Duodenal mucosa (tissue), 2 donors: ENCODE results near the gene MC2R.

ENCODE experiments used
- H3K27ac ChIP-seq: one replicate; pipeline ENCODE4 v1.7.0; 2013; ENCODE audit warnings: low read depth, low read length
- H3K27me3 ChIP-seq, 2 donors: one replicate each; pipeline ENCODE4 v1.7.0; 2013; ENCODE audit warnings: low read length in 2 of 2, control low read depth in 1 of 2; ENCODE audit not compliant: insufficient read depth in 2 of 2, control insufficient read depth in 1 of 2
- H3K36me3 ChIP-seq, 2 donors: one replicate each; pipeline ENCODE4 v1.7.0; 2013; ENCODE audit warnings: low read length in 2 of 2, control low read depth in 1 of 2; ENCODE audit not compliant: insufficient read depth in 2 of 2, control insufficient read depth in 1 of 2
- H3K4me1 ChIP-seq, 2 donors: one replicate each; pipeline ENCODE4 v1.7.0; 2013; ENCODE audit warnings: low read length in 2 of 2, control low read depth in 1 of 2; ENCODE audit not compliant: insufficient read depth in 2 of 2, control insufficient read depth in 1 of 2
- H3K4me3 ChIP-seq, 2 donors: one replicate each; pipeline ENCODE4 v1.7.0; 2013; ENCODE audit warnings: low read length in 2 of 2, low read depth in 1 of 2
- H3K9ac ChIP-seq, 2 donors: one replicate each; pipeline ENCODE4 v1.7.0; 2013; ENCODE audit warnings: low read length in 2 of 2, low read depth in 1 of 2
- H3K9me3 ChIP-seq, 2 donors: one replicate each; pipeline ENCODE4 v1.7.0; 2013; ENCODE audit warnings: low read length in 2 of 2, control low read depth in 1 of 2; ENCODE audit not compliant: control insufficient read depth in 1 of 2

MC2R gene

DNA sequence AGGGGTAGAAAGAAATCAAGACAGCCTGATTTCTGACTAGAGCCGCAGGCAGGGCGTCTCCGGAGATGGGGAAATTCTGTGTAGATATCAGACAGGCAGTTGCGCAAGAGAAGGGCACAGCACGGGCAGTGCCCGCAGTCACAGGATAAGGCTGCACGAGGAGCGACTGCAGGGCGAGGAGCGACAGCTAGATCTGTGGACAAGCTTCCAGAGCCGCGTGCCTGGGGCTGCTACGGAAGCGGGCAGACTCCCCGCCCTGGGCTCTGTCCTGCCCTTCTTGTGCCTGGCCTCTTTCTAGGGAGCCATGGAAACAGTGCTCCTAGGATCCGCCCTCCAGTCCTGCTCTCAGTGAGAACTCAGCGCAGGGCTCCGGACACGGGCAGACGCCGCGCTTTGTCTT, 78.8 kb downstream of the MC2R start:
- no peak overlapping the region for H3K27ac ChIP-seq
- H3K27me3 ChIP-seq: peaks cover 7 to 12% of the 10 kb centered on the region in 2 donors
- H3K36me3 ChIP-seq: no peaks in the 10 kb centered on the region
- no peaks in the 10 kb centered on the region for H3K4me1 ChIP-seq
- no peaks in the 10 kb centered on the region for H3K9me3 ChIP-seq
- no peak overlapping the region for H3K9ac ChIP-seq
- H3K4me3 ChIP-seq: no peak overlapping the region

DNA sequence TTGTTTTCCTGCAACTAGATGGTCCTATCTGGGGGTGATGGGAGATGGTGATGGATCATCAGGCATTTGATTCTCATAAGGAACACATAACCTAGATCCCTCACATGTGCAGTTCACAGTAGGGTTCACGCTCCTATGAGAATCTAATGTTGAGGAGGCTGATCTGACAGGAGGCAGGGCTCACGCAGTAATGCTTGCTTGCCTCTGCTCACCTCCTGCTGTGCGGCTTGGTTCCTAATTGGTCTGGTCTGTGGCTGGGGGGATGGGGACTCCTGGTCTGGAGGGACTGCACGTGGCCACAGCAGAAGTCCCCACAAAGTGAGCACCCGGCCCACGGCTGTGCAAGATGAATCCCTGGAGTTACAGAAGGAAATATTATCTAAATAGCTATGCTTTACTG, 80.1 kb downstream of the MC2R start:
- H3K4me1 ChIP-seq: no peaks in the 10 kb centered on the region
- H3K9me3 ChIP-seq: no peaks in the 10 kb centered on the region
- no peaks in the 10 kb centered on the region for H3K36me3 ChIP-seq
- H3K9ac ChIP-seq: no peak overlapping the region
- H3K27ac ChIP-seq: no peak overlapping the region
- peaks cover 11 to 18% of the 10 kb centered on the region in 2 donors for H3K27me3 ChIP-seq
- no peak overlapping the region for H3K4me3 ChIP-seq

DNA sequence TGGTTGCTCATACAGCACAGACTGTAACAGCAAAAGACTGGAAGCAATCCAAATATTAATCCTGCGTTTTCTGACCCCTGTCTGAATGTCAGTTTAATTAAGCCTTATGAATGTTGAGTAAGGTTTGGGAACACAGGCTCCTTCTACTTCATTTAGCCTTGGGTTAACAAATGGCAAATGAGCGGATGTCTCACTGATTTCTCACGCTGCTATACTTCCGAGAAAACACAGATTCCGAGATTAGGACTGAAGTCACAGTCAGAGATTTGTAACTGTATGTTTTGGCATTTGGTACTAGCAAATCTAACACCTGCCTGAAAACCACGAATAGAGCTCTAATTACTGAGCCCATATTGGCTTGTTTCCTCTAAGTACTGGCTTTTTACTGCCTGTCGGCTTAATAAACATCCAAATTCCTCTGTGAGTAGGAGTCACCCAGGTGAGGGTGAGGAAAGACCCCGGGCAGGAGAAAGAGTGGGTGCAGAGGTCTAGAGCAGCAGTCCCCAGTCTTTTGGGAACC, 80.8 kb downstream of the MC2R start:
- H3K36me3 ChIP-seq: no peaks in the 10 kb centered on the region
- H3K27ac ChIP-seq: no peak overlapping the region
- H3K4me3 ChIP-seq: no peak overlapping the region
- no peak overlapping the region for H3K9ac ChIP-seq
- no peaks in the 10 kb centered on the region for H3K9me3 ChIP-seq
- no peaks in the 10 kb centered on the region for H3K4me1 ChIP-seq
- H3K27me3 ChIP-seq: peaks cover 11 to 18% of the 10 kb centered on the region in 2 donors
